Ovary (tissue), 3 donors: ENCODE measurements around the gene ZNF75A.

Experiments
- EP300 ChIP-seq: sonication (generic); formaldehyde crosslinking; IDR thresholded peaks from one replicate; pipeline ENCODE4 v1.6.1; 2017; ENCODE audit warnings: antibody characterized with exemption
- TF ChIP-seq, protein P1 (sequence below), 3 donors: fragments of 450-650 bp in 2 of 3; fragments of 200-600 bp in 1 of 3; IDR thresholded peaks; one replicate each; pipeline versions ENCODE4 v1.5.1 to v1.8.0; 2016 to 2022; ENCODE audit warnings: antibody characterized with exemption in 3 of 3, mild to moderate bottlenecking in 1 of 3
- donor health status: DM: no; HTN: no; CAD: no.

DNA sequence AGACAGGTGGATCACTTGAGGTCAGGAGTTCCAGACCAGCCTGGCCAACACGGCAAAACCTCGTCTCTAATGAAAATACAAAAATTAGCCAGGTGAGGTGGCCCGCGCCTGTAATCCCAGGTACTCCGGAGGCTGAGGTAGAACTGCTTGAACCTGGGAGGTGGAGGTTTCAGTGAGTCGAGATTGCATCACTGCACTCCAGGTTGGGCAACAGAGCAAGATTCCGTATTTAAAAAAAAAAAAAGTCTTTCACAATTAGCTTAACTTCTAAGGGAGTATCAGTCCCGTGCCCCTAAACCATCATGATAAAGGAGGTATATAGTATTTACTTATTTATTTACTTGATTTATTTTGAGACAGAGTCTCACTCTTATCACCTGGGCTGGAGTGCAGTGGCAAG lies 45.5 kb upstream of the ZNF75A start:
- TF ChIP-seq, protein P1, sequence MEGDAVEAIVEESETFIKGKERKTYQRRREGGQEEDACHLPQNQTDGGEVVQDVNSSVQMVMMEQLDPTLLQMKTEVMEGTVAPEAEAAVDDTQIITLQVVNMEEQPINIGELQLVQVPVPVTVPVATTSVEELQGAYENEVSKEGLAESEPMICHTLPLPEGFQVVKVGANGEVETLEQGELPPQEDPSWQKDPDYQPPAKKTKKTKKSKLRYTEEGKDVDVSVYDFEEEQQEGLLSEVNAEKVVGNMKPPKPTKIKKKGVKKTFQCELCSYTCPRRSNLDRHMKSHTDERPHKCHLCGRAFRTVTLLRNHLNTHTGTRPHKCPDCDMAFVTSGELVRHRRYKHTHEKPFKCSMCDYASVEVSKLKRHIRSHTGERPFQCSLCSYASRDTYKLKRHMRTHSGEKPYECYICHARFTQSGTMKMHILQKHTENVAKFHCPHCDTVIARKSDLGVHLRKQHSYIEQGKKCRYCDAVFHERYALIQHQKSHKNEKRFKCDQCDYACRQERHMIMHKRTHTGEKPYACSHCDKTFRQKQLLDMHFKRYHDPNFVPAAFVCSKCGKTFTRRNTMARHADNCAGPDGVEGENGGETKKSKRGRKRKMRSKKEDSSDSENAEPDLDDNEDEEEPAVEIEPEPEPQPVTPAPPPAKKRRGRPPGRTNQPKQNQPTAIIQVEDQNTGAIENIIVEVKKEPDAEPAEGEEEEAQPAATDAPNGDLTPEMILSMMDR (IDR thresholded peaks at IDR 0.05), result no peak
- no peak for TF ChIP-seq EP300
